Lower lobe of right lung (tissue), 2 donors: ENCODE measurements around the gene CBX1. TPM values are rescaled to one million over a fixed set of nuclear protein-coding genes. Genes with fewer than 3 reads are reported as not detected.

Source experiments
- ATAC-seq, 2 donors: fragments of 200-7000 bp; cut with Tn5 transposase; one replicate each; pipeline ENCODE4 v1.9.1; 2020 to 2022; ENCODE audit warnings: mild to moderate bottlenecking in 2 of 2, moderate library complexity in 2 of 2
- DNase-seq: peaks from one replicate; pipeline ENCODE4 v3.0.0-alpha.2; 2020
- H3K27ac ChIP-seq: fragments of 200-600 bp; one replicate; pipeline ENCODE4 v1.8.0; 2022
- H3K27me3 ChIP-seq: fragments of 200-600 bp; one replicate; pipeline ENCODE4 v1.8.0; 2022; ENCODE audit warnings: low read depth
- H3K36me3 ChIP-seq: fragments of 200-600 bp; one replicate; pipeline ENCODE4 v1.8.0; 2022; ENCODE audit warnings: mild to moderate bottlenecking
- H3K4me1 ChIP-seq: fragments of 200-600 bp; one replicate; pipeline ENCODE4 v1.8.0; 2022
- H3K4me3 ChIP-seq: fragments of 200-600 bp; one replicate; pipeline ENCODE4 v1.8.0; 2022; ENCODE audit warnings: mild to moderate bottlenecking
- H3K9me3 ChIP-seq: fragments of 200-600 bp; one replicate; pipeline ENCODE4 v1.8.0; 2022
- CTCF ChIP-seq: fragments of 200-600 bp; IDR thresholded peaks from one replicate; pipeline ENCODE4 v1.8.0; 2022; ENCODE audit warnings: antibody characterized with exemption, mild to moderate bottlenecking
- intact Hi-C: fragments of 100-400 bp; cut with DNase I; formaldehyde crosslinking; loops from one replicate; pipeline ENCODE4 v1.11.0; 2022
- total RNA-seq: library from RNA; stranded (reverse); fragmentation: NEBNext Ultra II Directional; extraction: Animal tissue kit (Norgen Biotek cat#: 25700); gene quantifications from one replicate; pipeline ENCODE4 v1.2.1, GENCODE V29; 2021
- donor health status: DM: no; HTN: yes; CAD: no; lungs with severe emphysema.

The CBX1 gene
- total RNA-seq, 1 donor from 2014 or later: 30.7 TPM

- intact Hi-C loops: no loop called here
- Histone ChIP-seq H3K27ac (no peak overlapping the region), H3K4me1 (no peaks in the 10 kb centered on the region), H3K36me3 (peaks cover 72% of the 10 kb centered on the region), H3K27me3 (no peaks in the 10 kb centered on the region), H3K9me3 (no peaks in the 10 kb centered on the region), H3K4me3 (no peak overlapping the region)
- ATAC-seq (no peak), DNase-seq (no peak)
- TF ChIP-seq CTCF: no peak
These were observed 21.4 kb upstream of the CBX1 start for GRCh38 chr17:48122665-48123045.

- Histone ChIP-seq H3K27ac (no peak overlapping the region), H3K27me3 (no peaks in the 10 kb centered on the region), H3K36me3 (peaks cover 78% of the 10 kb centered on the region), H3K4me3 (no peak overlapping the region), H3K9me3 (no peaks in the 10 kb centered on the region), H3K4me1 (no peaks in the 10 kb centered on the region)
- TF ChIP-seq CTCF: no peak
- ATAC-seq (no peak), DNase-seq (no peak)
- intact Hi-C loops: no loop called here
These were observed 20.8 kb upstream of the CBX1 start for GRCh38 chr17:48121923-48122664.

GRCh38 chr17:48113201-48113676, 12.0 kb upstream of the CBX1 start:
- no peaks in the 10 kb centered on the region for H3K27me3 ChIP-seq
- DNase-seq: peak; percentile 53
- no peak overlapping the region for H3K4me3 ChIP-seq
- peaks cover 52% of the 10 kb centered on the region for H3K36me3 ChIP-seq
- H3K27ac ChIP-seq: peak overlapping the region; percentile 26
- no peak for TF ChIP-seq CTCF
- ATAC-seq: peak; percentile 54 to 69
- H3K4me1 ChIP-seq: peaks cover 28% of the 10 kb centered on the region
- no peaks in the 10 kb centered on the region for H3K9me3 ChIP-seq
- intact Hi-C loops: no loop called here

GRCh38 chr17:48111937-48112241, 10.6 kb upstream of the CBX1 start:
- DNase-seq (no peak), ATAC-seq (no peak)
- Histone ChIP-seq H3K4me1 (peaks cover 30% of the 10 kb centered on the region), H3K27me3 (no peaks in the 10 kb centered on the region), H3K4me3 (no peak overlapping the region), H3K27ac (no peak overlapping the region), H3K36me3 (peaks cover 39% of the 10 kb centered on the region), H3K9me3 (no peaks in the 10 kb centered on the region)
- intact Hi-C loops: no loop called here
- TF ChIP-seq CTCF: no peak

- ATAC-seq: no peak
- TF ChIP-seq CTCF: no peak
- no peak for DNase-seq
- H3K27ac ChIP-seq: no peak overlapping the region
- peaks cover 27% of the 10 kb centered on the region for H3K36me3 ChIP-seq
- H3K27me3 ChIP-seq: no peaks in the 10 kb centered on the region
- no peaks in the 10 kb centered on the region for H3K9me3 ChIP-seq
- peaks cover 35% of the 10 kb centered on the region for H3K4me1 ChIP-seq
- no peak overlapping the region for H3K4me3 ChIP-seq
- intact Hi-C loops: no loop called here
These were observed 9.5 kb upstream of the CBX1 start for GRCh38 chr17:48110761-48111160.
